HG02885 (cell line): Measurements from ENCODE around the gene CENPP.

Experiments
- ATAC-seq: cut with Tn5 transposase; IDR thresholded peaks from one replicate; pipeline ENCODE4 v1.9.1; 2021; ENCODE audit warnings: mild to moderate bottlenecking; ENCODE audit not compliant: unreplicated experiment, poor library complexity

Gene CENPP

DNA sequence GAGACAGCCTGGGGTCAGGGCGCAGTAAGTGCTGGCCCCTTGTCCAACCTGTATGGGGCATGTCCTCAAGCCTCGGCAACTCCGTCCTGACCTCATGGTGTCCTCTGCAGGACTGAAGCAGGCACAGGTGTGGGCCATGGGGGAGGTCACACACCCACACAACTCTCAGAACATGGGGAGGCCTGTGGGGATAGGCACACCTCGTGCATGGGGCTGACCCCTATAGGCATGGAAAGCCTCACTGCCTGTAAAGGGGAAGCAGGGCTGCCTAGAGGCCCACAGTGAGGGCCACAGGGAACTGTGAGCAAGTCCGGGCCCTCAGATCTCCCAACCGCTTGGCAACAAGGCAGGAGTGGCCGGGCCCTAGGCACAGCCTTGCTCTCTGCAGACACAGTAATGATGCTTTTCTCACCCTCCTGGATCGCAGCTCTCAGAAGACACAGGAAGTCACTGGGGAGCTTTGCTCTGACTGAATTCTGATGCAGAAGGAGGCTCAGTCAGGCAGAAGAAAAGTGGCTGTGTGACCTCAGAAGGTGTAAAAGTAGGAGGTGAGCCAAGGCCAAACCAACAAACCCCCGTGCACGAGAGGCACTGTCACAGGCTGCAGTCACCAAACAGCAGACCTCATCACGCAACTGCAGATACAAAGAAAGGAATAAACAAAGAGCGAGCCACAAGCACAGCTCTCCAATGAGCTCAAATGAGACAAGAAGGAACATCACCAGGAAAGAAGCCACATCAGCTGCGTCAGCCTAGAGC lies 338.8 kb downstream of the CENPP start:
- ATAC-seq: no peak

DNA sequence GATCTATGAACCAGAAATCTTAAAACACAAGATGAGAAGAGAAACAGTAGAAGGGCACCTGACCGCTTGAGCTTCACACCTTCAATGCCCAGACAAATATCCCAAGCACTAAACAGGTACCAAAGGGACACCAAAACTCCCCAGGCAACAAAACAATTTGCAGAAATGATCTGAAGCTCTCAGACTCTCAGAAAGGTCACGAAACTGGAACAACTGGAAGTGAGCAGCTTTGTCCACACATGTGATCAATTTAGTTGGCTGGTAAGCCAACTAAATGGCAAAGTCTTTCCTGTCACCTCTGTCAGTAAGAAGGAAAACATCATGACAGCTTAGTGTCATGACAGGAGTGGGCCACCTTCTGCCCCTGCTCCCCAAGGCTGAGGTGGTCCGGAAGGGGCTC lies 340.1 kb downstream of the CENPP start:
- ATAC-seq: no peak

- no peak for ATAC-seq
These were observed 340.5 kb downstream of the CENPP start for GRCh38 chr9:92666236-92666635.

DNA sequence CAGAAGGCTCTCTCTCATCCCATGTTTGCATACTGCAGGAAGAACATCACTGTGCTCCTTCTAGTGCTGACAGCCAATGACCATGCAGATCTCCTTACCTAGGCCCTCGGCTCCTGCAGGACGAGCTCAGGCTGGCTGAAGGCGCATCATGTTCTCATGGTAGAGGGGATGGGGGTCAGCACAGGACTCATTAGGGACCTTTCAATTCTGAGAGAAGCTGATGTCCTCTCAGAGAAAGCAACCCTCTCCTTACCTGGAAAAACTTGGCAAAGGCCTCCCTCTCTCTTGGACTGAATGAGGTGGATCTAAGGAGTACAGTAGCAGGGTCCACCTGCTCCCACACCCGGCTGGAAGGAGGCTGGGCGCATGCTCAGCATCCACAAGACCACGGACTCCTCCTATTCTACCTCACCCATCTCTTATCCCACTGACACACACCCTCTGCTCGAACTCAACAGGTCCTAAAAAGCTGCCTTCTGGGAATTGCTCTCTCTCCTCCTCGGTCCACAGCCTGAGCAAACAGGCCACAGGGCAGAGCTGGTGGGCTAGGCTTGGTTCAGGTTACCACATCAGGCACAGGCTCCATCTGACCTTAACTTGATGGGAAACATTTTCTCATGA lies 341.3 kb downstream of the CENPP start:
- no peak for ATAC-seq

- ATAC-seq: no peak
These were observed 343.2 kb downstream of the CENPP start for GRCh38 chr9:92668746-92669526.

GRCh38 chr9:92669527-92669889 lies 343.8 kb downstream of the CENPP start:
- ATAC-seq: peak; percentile 6
